CD4-positive, alpha-beta T cell treated with Interleukin-10 for 1 hour (primary cell): ENCODE measurements around the gene DUSP22.
A peak's percentile ranks its signal among the peaks of the same experiment; 100 is the strongest.

Source experiments
- DNase-seq: peaks from one replicate; pipeline ENCODE4 v3.0.0-alpha.2; 2020

The DUSP22 gene

GRCh38 chr6:382883-383810 lies 90.9 kb downstream of the DUSP22 start:
- DNase-seq: no peak

DNA sequence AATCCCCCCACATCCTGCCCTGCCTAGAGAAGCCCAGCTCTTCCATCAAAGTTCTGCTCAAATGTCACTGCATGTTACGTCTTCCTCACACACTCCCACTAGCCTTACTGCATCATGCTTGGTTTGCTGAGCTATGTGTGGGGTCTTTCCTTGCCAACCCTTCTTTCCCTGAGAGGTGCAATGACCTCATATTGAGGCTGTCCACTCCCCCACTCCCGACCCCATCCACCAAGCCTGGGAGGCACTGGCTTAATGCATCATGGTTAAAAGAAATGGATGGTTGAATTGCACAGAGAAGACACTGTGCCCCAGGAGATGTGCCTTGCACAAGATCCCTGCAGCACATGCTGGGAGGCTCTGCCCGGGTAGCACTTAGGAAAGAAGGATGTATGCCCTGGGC lies 91.6 kb downstream of the DUSP22 start:
- DNase-seq: no peak

GRCh38 chr6:384898-385297 lies 92.6 kb downstream of the DUSP22 start:
- no peak for DNase-seq

DNA sequence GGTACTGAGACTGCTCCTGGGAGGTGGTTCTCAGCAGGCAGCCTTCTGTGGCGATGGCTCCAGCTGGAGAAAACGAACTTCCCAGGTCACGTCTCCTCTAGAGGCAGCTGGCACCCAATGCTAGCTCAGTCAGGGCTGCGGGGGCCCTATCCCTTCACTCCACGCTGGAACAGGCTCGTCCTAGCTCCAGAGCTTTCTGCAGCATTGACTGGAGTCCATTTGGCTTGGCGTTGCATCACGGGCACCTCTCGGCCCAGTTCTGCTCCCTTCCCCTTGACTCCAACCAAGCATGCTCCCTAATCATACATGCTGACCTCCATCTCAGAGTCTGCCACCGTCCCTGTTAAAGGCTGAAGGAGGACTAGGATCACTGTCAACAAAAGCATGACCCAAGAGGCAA lies 93.3 kb downstream of the DUSP22 start:
- DNase-seq: no peak

GRCh38 chr6:386688-387266 lies 94.5 kb downstream of the DUSP22 start:
- DNase-seq: no peak

- DNase-seq: no peak
Observed at GRCh38 chr6:387293-387741, 95.0 kb downstream of the DUSP22 start.

- no peak for DNase-seq
Observed at GRCh38 chr6:388202-388903, 96.1 kb downstream of the DUSP22 start.

GRCh38 chr6:389143-389542 lies 96.9 kb downstream of the DUSP22 start:
- DNase-seq: no peak

- peak; percentile 59 for DNase-seq
Observed at GRCh38 chr6:389622-390021, 97.3 kb downstream of the DUSP22 start.

DNA sequence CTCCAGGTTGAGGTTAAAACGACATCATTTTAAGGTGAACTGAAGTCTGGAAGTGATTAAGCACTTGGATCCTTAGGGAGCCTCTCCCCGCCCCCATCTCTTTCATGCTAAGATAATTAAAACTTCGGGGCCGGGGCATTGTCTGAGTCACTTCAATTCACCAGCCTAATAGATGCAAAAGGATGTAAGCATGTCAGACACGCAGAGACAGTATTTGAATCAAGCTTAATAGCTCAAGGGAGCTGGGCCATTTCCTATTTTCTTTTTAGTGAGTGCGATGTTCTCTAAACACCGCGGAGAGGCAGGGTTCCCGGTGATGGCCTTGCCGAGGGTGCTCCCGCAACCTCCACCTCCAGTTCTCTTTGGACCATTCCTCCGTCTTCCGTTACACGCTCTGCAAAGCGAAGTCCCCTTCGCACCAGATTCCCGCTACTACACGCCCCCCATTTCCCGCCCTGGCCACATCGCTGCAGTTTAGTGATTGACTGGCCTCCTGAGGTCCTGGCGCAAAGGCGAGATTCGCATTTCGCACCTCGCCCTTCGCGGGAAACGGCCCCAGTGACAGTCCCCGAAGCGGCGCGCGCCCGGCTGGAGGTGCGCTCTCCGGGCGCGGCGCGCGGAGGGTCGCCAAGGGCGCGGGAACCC lies 98.7 kb downstream of the DUSP22 start:
- DNase-seq: peak; percentile 31

- DNase-seq: peak; percentile 60
Observed at GRCh38 chr6:391559-392440, 99.5 kb downstream of the DUSP22 start, which contains the start of gene IRF4. Gene IRF4, plus strand, starts transcription at chr6:391752. Its CDS starts 1,401 bp downstream, at chr6:393153.

DNA sequence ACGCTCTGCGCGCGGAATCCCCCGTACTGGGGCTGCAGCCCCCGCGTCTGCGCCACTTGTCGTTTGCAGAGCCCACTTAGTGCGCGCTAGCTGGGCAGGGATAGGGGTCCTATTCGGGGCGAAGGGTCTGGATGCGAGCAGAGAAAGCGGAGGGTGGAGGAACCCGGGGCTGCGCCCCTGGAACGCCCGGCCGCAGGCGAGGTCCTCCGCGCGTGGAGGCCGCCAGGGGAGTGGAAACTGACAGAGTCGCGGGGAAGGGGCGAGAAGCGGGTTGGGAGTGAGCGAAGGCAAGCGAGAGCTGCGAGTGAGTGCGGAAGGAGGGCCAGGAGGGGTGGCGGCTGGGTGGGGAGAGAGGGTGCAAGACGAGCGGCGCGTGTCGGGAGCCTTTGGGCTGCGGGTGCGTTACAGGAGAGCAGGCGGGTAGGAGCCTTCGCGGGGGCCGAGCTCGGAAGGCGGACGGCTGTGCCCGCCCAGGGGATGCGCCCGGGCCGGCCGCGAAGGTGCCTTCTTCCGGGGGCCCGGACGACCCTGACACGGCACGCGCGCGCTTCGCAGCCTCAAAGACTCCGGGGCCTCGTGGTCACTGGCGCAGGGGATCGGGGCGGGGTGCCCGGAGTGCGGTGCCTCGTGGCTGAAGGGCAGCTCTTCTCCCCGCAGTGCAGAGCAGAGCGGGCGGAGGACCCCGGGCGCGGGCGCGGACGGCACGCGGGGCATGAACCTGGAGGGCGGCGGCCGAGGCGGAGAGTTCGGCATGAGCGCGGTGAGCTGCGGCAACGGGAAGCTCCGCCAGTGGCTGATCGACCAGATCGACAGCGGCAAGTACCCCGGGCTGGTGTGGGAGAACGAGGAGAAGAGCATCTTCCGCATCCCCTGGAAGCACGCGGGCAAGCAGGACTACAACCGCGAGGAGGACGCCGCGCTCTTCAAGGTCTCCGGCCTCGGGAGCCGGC lies 100.4 kb downstream of the DUSP22 start:
- peak; percentile 33 for DNase-seq

GRCh38 chr6:393391-394221 lies 101.3 kb downstream of the DUSP22 start:
- DNase-seq: no peak

GRCh38 chr6:394641-395289 lies 102.5 kb downstream of the DUSP22 start:
- no peak for DNase-seq

DNA sequence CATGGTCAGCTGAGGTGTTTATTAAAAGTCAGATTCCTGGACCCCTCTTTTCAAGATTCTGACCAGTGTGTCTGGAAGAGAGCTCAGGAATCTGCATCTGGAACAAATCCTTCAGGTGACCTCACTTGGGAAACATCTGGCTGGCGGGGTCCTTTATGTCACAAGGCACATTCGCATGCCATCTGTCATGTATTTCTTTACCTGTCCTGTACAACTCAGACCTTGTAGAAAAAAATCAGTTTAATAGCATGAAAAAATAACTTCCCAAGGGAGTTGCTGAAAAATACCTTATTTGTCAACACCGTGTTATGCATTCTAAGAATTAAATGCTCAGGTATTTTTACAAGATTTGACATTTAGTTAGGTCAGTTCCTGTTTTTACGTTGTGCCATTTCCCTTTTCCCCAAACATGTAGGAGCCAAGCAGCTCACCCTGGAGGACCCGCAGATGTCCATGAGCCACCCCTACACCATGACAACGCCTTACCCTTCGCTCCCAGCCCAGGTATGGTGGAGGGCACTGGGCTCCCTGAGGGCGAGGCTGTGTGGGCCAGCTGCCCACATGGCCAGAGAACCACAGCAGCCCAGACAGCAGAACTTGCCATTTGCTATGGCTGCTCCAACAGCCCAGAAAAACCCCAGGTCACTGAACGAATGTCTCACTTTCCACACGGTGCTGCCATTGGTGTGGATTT lies 103.3 kb downstream of the DUSP22 start:
- no peak for DNase-seq

- DNase-seq: no peak
Observed at GRCh38 chr6:396126-396520, 103.8 kb downstream of the DUSP22 start.

- DNase-seq: no peak
Observed at GRCh38 chr6:397056-397455, 104.8 kb downstream of the DUSP22 start.

- DNase-seq: no peak
Observed at GRCh38 chr6:397604-398003, 105.3 kb downstream of the DUSP22 start.

GRCh38 chr6:398065-398464 lies 105.8 kb downstream of the DUSP22 start:
- DNase-seq: no peak
